Uterus (tissue), 2 donors: ENCODE measurements around the gene LRP11.
"Not testable (repeated sequence)": the region's sequence is repeated elsewhere in the genome, so short reads cannot be mapped to it uniquely, and the experiment has no call there.

Experiments
- CTCF ChIP-seq, 4 experiments: fragments of 200-600 bp in 2 of 4; fragments of 450-650 bp in 2 of 4; sonication (generic) in 2 of 4; IDR thresholded peaks; one replicate each; pipeline ENCODE4 v1.5.1; 2016 to 2019; ENCODE audit warnings: antibody characterized with exemption in 4 of 4, mild to moderate bottlenecking in 2 of 4, moderate library complexity in 1 of 4
- POLR2A ChIP-seq, 2 donors: fragments of 450-650 bp; IDR thresholded peaks; one replicate each; pipeline ENCODE4 v1.6.1; 2016; ENCODE audit warnings: antibody characterized with exemption in 2 of 2, mild to moderate bottlenecking in 1 of 2, moderate library complexity in 1 of 2

- TF ChIP-seq CTCF, POLR2A (IDR thresholded peaks at IDR 0.05): not testable (repeated sequence)
Observed at GRCh38 chr6:149891864-149892263, 27.7 kb upstream of the LRP11 start.
